Central memory CD4-positive, alpha-beta T cell (primary cell): ENCODE data around the gene NHLRC3.
A peak's percentile ranks its signal among the peaks of the same experiment; 100 is the strongest.
"Not testable (repeated sequence)": the region's sequence is repeated elsewhere in the genome, so short reads cannot be mapped to it uniquely, and the experiment has no call there.

Experiments used
- DNase-seq: peaks from one replicate; pipeline ENCODE4 v3.0.0; 2022
- total RNA-seq, 3 experiments: gene quantifications; one replicate each; lab custom pipeline; 2026; lab: John Stamatoyannopoulos, UW

The NHLRC3 gene
- 15.5 to 40.5 (median 38.3) reads per million in 3 experiments for total RNA-seq

GRCh38 chr13:39037880-39038568 is at the start of gene NHLRC3, which contains the start of gene PROSER1:
Gene NHLRC3, plus strand, starts transcription at chr13:39038456. Its CDS starts 184 bp downstream, at chr13:39038640.
Gene PROSER1, minus strand, starts transcription at chr13:39038089. Its CDS starts 847 bp downstream, at chr13:39037242.
- DNase-seq, result peak; percentile 83

- DNase-seq, result no peak
These were observed 47.6 kb upstream of the NHLRC3 start, which contains the start of gene STOML3 for GRCh38 chr13:38990693-38991092. Gene STOML3, minus strand, starts transcription at chr13:38990831. Its CDS starts 110 bp downstream, at chr13:38990721.

- DNase-seq, result no peak
These were observed 44.9 kb upstream of the NHLRC3 start for GRCh38 chr13:38993381-38993780.

- DNase-seq, result no peak
These were observed 39.5 kb upstream of the NHLRC3 start for GRCh38 chr13:38998739-38999138.

- not testable (repeated sequence) for DNase-seq
These were observed 31.7 kb upstream of the NHLRC3 start for GRCh38 chr13:39006371-39007111.

- DNase-seq, result no peak
These were observed 25.6 kb upstream of the NHLRC3 start for GRCh38 chr13:39012608-39013007.

- DNase-seq, result no peak
These were observed 24.8 kb upstream of the NHLRC3 start for GRCh38 chr13:39013462-39013861.

- no peak for DNase-seq
These were observed 22.2 kb upstream of the NHLRC3 start for GRCh38 chr13:39016087-39016486.

- no peak for DNase-seq
These were observed 21.5 kb upstream of the NHLRC3 start for GRCh38 chr13:39016787-39017186.

- DNase-seq, result no peak
These were observed 17.3 kb upstream of the NHLRC3 start for GRCh38 chr13:39020853-39021462.

GRCh38 chr13:39023316-39023715 is 14.9 kb upstream of the NHLRC3 start:
- DNase-seq, result no peak

- DNase-seq, result no peak
These were observed 14.5 kb upstream of the NHLRC3 start for GRCh38 chr13:39023761-39024160.

GRCh38 chr13:39025433-39025839 is 12.8 kb upstream of the NHLRC3 start:
- no peak for DNase-seq

GRCh38 chr13:39032150-39032549 is 6.1 kb upstream of the NHLRC3 start:
- DNase-seq, result no peak

GRCh38 chr13:39034085-39034484 is 4.2 kb upstream of the NHLRC3 start:
- DNase-seq, result no peak

- no peak for DNase-seq
These were observed 3.1 kb upstream of the NHLRC3 start for GRCh38 chr13:39035204-39035603.

GRCh38 chr13:39035799-39036198 is 2.5 kb upstream of the NHLRC3 start:
- no peak for DNase-seq

GRCh38 chr13:39036212-39036611 is 2.0 kb upstream of the NHLRC3 start:
- DNase-seq, result no peak

GRCh38 chr13:39037410-39037879 is 811 bp upstream of the NHLRC3 start:
- no peak for DNase-seq

GRCh38 chr13:39038569-39039030 is 344 bp downstream of the NHLRC3 start:
- DNase-seq, result peak; percentile 65

GRCh38 chr13:39039041-39039440 is 785 bp downstream of the NHLRC3 start:
- no peak for DNase-seq

- DNase-seq, result no peak
These were observed 1.9 kb downstream of the NHLRC3 start for GRCh38 chr13:39040206-39040605.

GRCh38 chr13:39044536-39044935 is 6.3 kb downstream of the NHLRC3 start:
- no peak for DNase-seq
